SU-DHL-6 (cell line): ENCODE results near the gene TULP3.

Experiments used
- H2AFZ ChIP-seq: fragments of 200-600 bp; sonication (generic); 2 replicates; pipeline ENCODE4 v1.6.1; 2014; ENCODE audit warnings: low read depth, mild to moderate bottlenecking, moderate library complexity, mixed read lengths, antibody characterized with exemption, low read length; ENCODE audit not compliant: severe bottlenecking
- H3F3A ChIP-seq: fragments of 200-600 bp; shearing (Covaris generic); 2 replicates; pipeline ENCODE4 v1.6.0; 2016; ENCODE audit warnings: antibody characterized with exemption, mild to moderate bottlenecking; ENCODE audit not compliant: insufficient read depth
- H3K27ac ChIP-seq: fragments of 200-600 bp; sonication (generic); 2 replicates; pipeline ENCODE4 v1.5.1; 2016; ENCODE audit warnings: low read depth, mild to moderate bottlenecking, low read length, moderate library complexity, mixed read lengths
- H3K27me3 ChIP-seq: fragments of 200-600 bp; sonication (generic), shearing (Covaris generic); 2 replicates; pipeline ENCODE4 v1.6.0; 2014; ENCODE audit warnings: mild to moderate bottlenecking, low read length
- H3K36me3 ChIP-seq: fragments of 200-600 bp; sonication (generic); 2 replicates; pipeline ENCODE4 v1.6.1; 2014; ENCODE audit warnings: mild to moderate bottlenecking, low read length, mixed read lengths
- H3K4me2 ChIP-seq: fragments of 300-600, 200-600 bp; shearing (Covaris generic), sonication (generic); 2 replicates; pipeline ENCODE4 v1.6.0; 2014; ENCODE audit warnings: low read length, low read depth, mild to moderate bottlenecking; ENCODE audit not compliant: poor library complexity, severe bottlenecking
- H3K4me3 ChIP-seq: fragments of 200-600 bp; sonication (generic); 2 replicates; pipeline ENCODE4 v1.5.1; 2014; ENCODE audit warnings: antibody characterized with exemption, low read length, mild to moderate bottlenecking, mixed read lengths; ENCODE audit not compliant: insufficient read depth, poor library complexity, severe bottlenecking
- H3K79me2 ChIP-seq: fragments of 200-600 bp; sonication (generic); 2 replicates; pipeline ENCODE4 v1.6.1; 2014; ENCODE audit warnings: mild to moderate bottlenecking, low read length, moderate library complexity; ENCODE audit not compliant: insufficient read depth
- H3K9ac ChIP-seq: fragments of 200-600 bp; sonication (generic); 2 replicates; pipeline ENCODE4 v1.7.0; 2014; ENCODE audit warnings: mild to moderate bottlenecking, low read length
- H3K9me2 ChIP-seq: fragments of 200-600 bp; sonication (generic); replicated peaks from 2 replicates; pipeline ENCODE4 v1.6.1; 2014; ENCODE audit warnings: low read length; ENCODE audit not compliant: insufficient read depth
- H3K9me3 ChIP-seq: fragments of 200-600 bp; sonication (generic); 2 replicates; pipeline ENCODE4 v1.6.1; 2014; ENCODE audit warnings: low read length, mixed read lengths; ENCODE audit not compliant: insufficient read depth
- H4K20me1 ChIP-seq: fragments of 200-600 bp; sonication (generic); 2 replicates; pipeline ENCODE4 v1.6.1; 2014; ENCODE audit warnings: low read depth, mild to moderate bottlenecking, antibody characterized with exemption, low read length, moderate library complexity, mixed read lengths
- CTCF ChIP-seq: fragments of 200-600 bp; sonication (generic); IDR thresholded peaks from one replicate; pipeline ENCODE4 v1.5.1; 2017; ENCODE audit warnings: antibody characterized with exemption, mild to moderate bottlenecking, low read length, moderate library complexity; ENCODE audit not compliant: insufficient read depth, poor library complexity, severe bottlenecking
- EZH2phosphoT487 ChIP-seq: fragments of 200-600 bp; sonication (generic), shearing (Covaris generic); conservative IDR thresholded peaks from 2 replicates; pipeline ENCODE4 v1.6.1; 2018; ENCODE audit warnings: mild to moderate bottlenecking, antibody characterized with exemption, low read length, moderate library complexity, mixed read lengths

Gene TULP3

GRCh38 chr12:2984698-2985097 is 94.0 kb downstream of the TULP3 start:
- Histone ChIP-seq H4K20me1 (no peaks in the 10 kb centered on the region), H3K4me3 (no peak overlapping the region), H3K4me2 (no peak overlapping the region), H3K9me2 (no peaks in the 10 kb centered on the region), H3F3A (no peaks in the 10 kb centered on the region), H3K36me3 (no peaks in the 10 kb centered on the region; the same call in 1 of the 2 replicates), H3K79me2 (no peaks in the 10 kb centered on the region), H3K27me3 (no peaks in the 10 kb centered on the region), H3K9me3 (peaks cover 2% of the 10 kb centered on the region; the same call in 1 of the 2 replicates), H3K9ac (no peak overlapping the region), H2AFZ (no peak overlapping the region), H3K27ac (no peak overlapping the region)
- no peak for TF ChIP-seq CTCF
- no peak for TF ChIP-seq EZH2phosphoT487

- Histone ChIP-seq H3K4me2 (no peak overlapping the region), H3K27ac (no peak overlapping the region), H3K9me3 (peaks cover 4% of the 10 kb centered on the region; the same call in 1 of the 2 replicates), H3K9ac (no peak overlapping the region), H4K20me1 (no peaks in the 10 kb centered on the region), H3K27me3 (no peaks in the 10 kb centered on the region), H3K79me2 (no peaks in the 10 kb centered on the region; the same call in 1 of the 2 replicates), H3K4me3 (no peak overlapping the region), H3F3A (no peaks in the 10 kb centered on the region), H3K9me2 (no peaks in the 10 kb centered on the region), H2AFZ (no peak overlapping the region), H3K36me3 (no peaks in the 10 kb centered on the region; the same call in 1 of the 2 replicates)
- TF ChIP-seq EZH2phosphoT487 (no peak), CTCF (no peak)
These were observed 96.2 kb downstream of the TULP3 start for GRCh38 chr12:2986876-2987275.

- no peak overlapping the region for H3K9ac ChIP-seq
- H3K27ac ChIP-seq = no peak overlapping the region
- no peaks in the 10 kb centered on the region for H3F3A ChIP-seq
- TF ChIP-seq CTCF = no peak
- no peak for TF ChIP-seq EZH2phosphoT487
- H2AFZ ChIP-seq = no peak overlapping the region
- H3K9me3 ChIP-seq = peaks cover 4% of the 10 kb centered on the region; the same call in 1 of the 2 replicates
- H3K4me3 ChIP-seq = no peak overlapping the region
- no peaks in the 10 kb centered on the region for H3K9me2 ChIP-seq
- no peaks in the 10 kb centered on the region; the same call in 1 of the 2 replicates for H3K36me3 ChIP-seq
- H3K4me2 ChIP-seq = no peak overlapping the region
- H4K20me1 ChIP-seq = no peaks in the 10 kb centered on the region
- H3K79me2 ChIP-seq = no peaks in the 10 kb centered on the region; the same call in 1 of the 2 replicates
- no peaks in the 10 kb centered on the region for H3K27me3 ChIP-seq
These were observed 97.8 kb downstream of the TULP3 start for GRCh38 chr12:2988494-2988893.
